ENCODE results near the gene ROCK2. TPM values are rescaled to one million over a fixed set of nuclear protein-coding genes. Genes with fewer than 3 reads are reported as not detected.
A peak's percentile ranks its signal among the peaks of the same experiment; 100 is the strongest.

The ROCK2 gene
- polyA plus RNA-seq, 2 of the 4 experiments (the other 2 are of a cell fraction): 34.0 to 38.7 TPM

GRCh38 chr2:11179196-11179595, 165.2 kb downstream of the ROCK2 start:
- Histone ChIP-seq H3K4me3 (no peak overlapping the region), H3K4me2 (no peak overlapping the region), H3K9me3 (no peaks in the 10 kb centered on the region), H3K27ac (no peak overlapping the region), H3K4me1 (no peaks in the 10 kb centered on the region)
- ATAC-seq: no peak
- no peak for DNase-seq (ENCODE audit: low read depth in 1 of 2, low spot score in 1 of 2)
- ChIA-PET POLR2A (no interaction called here), CTCF (interaction anchor here (0.6 to 1.0 kb wide), 2 partner anchors 11 to 62 kb away, joined by 3 read pairs; no protein-coding TSS in a partner anchor)
- no peak for TF ChIP-seq NFE2L2 (conservative IDR thresholded peaks at IDR 0.05; ENCODE audit: low read length)
- no peak for TF ChIP-seq E2F6 (IDR thresholded peaks at IDR 0.05; ENCODE audit: borderline replicate concordance, low read depth)
- no peak for TF ChIP-seq TP53 (CRISPR knock-in tag; IDR thresholded peaks at IDR 0.05)
- TF ChIP-seq ESRRA (IDR thresholded peaks at IDR 0.05; ENCODE audit: borderline replicate concordance, low read length): no peak
- no peak for TF ChIP-seq FOSB (CRISPR knock-in tag; IDR thresholded peaks at IDR 0.05)
- TF ChIP-seq RNF2 (IDR thresholded peaks at IDR 0.05; ENCODE audit: borderline replicate concordance, low read depth): no peak
- no peak for TF ChIP-seq MAX (IDR thresholded peaks at IDR 0.05)
- no peak for TF ChIP-seq RARB (CRISPR knock-in tag; IDR thresholded peaks at IDR 0.05)
- no peak for TF ChIP-seq HDAC2 (IDR thresholded peaks at IDR 0.05)
- no peak for TF ChIP-seq HEYL (CRISPR knock-in tag; IDR thresholded peaks at IDR 0.05)
- TF ChIP-seq GATA3 (IDR thresholded peaks at IDR 0.05; ENCODE audit: borderline replicate concordance): no peak
- TF ChIP-seq PHF8 (IDR thresholded peaks at IDR 0.05; ENCODE audit: borderline replicate concordance, low read depth): no peak
- no peak for TF ChIP-seq NR3C1 (IDR thresholded peaks at IDR 0.05)
- no peak for TF ChIP-seq FOXS1 (CRISPR knock-in tag; IDR thresholded peaks at IDR 0.05)
- no peak for TF ChIP-seq HMGXB4 (CRISPR knock-in tag; IDR thresholded peaks at IDR 0.05; ENCODE audit: borderline replicate concordance)
- TF ChIP-seq EP300 (IDR thresholded peaks at IDR 0.05): no peak
- 75% methylated on average over 4 of the region's 4 CpGs for WGBS (ENCODE audit: missing lambda C conversion rate)
- FAIRE-seq: no peak

- TF ChIP-seq ZFP36 (IDR thresholded peaks at IDR 0.05; ENCODE audit: borderline replicate concordance, partially characterized antibody) (no peak), CBX8 (IDR thresholded peaks at IDR 0.05) (no peak), EHMT2 (IDR thresholded peaks at IDR 0.05; ENCODE audit: low read depth) (no peak), ZC3H11A (IDR thresholded peaks at IDR 0.05) (no peak), EP300 (IDR thresholded peaks at IDR 0.05) (no peak), RFX5 (IDR thresholded peaks at IDR 0.05) (no peak), RARB (CRISPR knock-in tag; IDR thresholded peaks at IDR 0.05) (no peak), E2F6 (IDR thresholded peaks at IDR 0.05; ENCODE audit: borderline replicate concordance, low read depth) (no peak), BHLHE40 (IDR thresholded peaks at IDR 0.05; ENCODE audit: low read depth, low read length) (no peak), HOXB13 (CRISPR knock-in tag; IDR thresholded peaks at IDR 0.05; ENCODE audit: low read depth) (no peak)
- no peaks in the 10 kb centered on the region for H3K4me1 ChIP-seq
- no peak for DNase-seq (ENCODE audit: low read depth in 1 of 2, low spot score in 1 of 2)
- ChIA-PET CTCF (interaction anchor here (0.7 to 2.2 kb wide), 7 partner anchors 15 to 345 kb away, joined by 3 to 9 read pairs (median 3); a partner anchor contains a TSS), POLR2A (no interaction called here)
- H3K4me2 ChIP-seq: no peak overlapping the region
- no peak for ATAC-seq
- no peak overlapping the region for H3K27ac ChIP-seq
- no peaks in the 10 kb centered on the region for H3K9me3 ChIP-seq
- FAIRE-seq: peak; percentile 61
- 64% methylated on average over 5 of the region's 5 CpGs for WGBS (ENCODE audit: missing lambda C conversion rate)
- no peak overlapping the region for H3K4me3 ChIP-seq
Observed at GRCh38 chr2:11177871-11178690, 166.4 kb downstream of the ROCK2 start.
